ENCODE data around the gene AIP.

The AIP gene

DNA sequence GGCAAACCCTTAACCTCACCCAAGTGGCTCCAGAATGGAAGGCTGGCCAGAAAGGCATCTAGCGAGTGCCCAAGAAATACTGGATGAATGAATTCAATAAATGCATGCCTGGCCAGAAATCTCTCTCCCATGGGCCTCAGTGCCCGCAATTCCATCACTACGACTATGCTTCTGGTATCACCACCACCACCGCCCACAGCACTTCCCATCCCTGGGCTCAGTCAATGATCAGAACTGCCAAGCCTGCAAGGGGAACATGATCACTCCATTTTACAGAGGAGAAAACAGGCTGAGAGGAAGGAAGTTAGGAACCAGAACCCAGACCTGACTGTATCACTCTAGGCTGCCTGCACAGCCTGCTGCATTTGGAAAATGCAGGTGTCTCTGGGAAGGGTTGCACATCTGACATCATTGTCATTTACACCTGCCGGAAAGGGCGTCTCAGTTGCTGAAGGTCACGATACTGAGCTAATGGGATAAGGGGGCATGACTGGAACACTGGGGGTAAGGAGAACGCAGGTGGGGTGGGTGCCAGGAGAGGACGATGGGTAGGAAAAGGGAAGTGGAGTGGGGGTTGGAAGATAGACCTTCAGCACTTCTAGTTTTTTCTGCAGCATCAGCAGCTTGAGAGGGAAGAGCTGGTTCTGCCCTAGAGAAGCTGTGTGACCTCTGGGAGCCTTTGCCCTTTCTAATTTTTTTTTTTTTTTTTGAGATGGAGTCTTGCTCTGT lies 33.5 kb upstream of the AIP start:
- H3K4me3 ChIP-seq (ENCODE audit: low read length), result no peak overlapping the region
- TF ChIP-seq, protein P1, sequence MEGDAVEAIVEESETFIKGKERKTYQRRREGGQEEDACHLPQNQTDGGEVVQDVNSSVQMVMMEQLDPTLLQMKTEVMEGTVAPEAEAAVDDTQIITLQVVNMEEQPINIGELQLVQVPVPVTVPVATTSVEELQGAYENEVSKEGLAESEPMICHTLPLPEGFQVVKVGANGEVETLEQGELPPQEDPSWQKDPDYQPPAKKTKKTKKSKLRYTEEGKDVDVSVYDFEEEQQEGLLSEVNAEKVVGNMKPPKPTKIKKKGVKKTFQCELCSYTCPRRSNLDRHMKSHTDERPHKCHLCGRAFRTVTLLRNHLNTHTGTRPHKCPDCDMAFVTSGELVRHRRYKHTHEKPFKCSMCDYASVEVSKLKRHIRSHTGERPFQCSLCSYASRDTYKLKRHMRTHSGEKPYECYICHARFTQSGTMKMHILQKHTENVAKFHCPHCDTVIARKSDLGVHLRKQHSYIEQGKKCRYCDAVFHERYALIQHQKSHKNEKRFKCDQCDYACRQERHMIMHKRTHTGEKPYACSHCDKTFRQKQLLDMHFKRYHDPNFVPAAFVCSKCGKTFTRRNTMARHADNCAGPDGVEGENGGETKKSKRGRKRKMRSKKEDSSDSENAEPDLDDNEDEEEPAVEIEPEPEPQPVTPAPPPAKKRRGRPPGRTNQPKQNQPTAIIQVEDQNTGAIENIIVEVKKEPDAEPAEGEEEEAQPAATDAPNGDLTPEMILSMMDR (IDR thresholded peaks at IDR 0.05; ENCODE audit: insufficient read depth, low read depth, low read length, missing control alignments), result no peak
- no peak for DNase-seq (ENCODE audit: low read depth)

DNA sequence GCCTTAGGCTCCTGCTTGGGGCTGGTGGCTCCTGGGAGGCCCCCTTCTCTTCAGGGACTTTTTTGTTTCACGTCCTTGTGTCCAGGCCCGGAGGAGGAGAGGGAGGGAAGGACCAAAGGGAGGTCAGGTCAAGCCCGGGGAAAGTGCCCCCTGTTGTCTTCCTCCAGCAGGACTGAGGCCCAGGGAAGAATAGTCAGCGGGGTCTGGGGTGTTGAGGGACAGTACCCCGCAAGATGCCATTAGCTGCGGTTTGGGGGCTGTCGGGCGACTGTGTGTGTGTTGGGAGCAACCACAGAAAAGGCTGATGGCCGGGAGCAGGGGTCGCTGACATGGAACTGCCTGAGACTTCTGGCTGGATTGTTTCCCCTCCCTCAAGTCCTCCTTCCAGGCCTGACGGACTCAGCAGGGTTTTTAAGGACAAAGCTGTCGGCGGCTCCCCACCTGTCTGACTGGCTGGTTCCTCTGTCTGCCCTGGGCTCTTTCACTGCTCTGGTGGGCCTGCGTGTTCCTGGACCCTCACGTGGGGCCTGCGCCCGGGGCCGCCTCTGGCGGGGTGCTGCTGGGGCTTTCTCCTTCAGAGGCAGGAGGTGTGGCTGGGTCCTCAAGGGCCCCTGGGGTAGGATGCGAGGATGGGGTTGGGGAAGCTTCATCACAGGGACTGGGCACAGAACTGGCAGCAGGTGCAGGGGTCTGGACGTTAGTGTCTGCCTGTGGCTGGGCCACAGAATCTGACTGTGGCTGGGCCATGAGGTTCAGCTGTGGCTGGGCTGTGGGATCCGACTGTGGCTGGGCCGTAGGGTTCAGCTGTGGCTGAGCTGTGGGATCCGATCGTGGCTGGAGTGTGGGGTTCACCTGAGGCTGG lies 31.8 kb upstream of the AIP start:
- TF ChIP-seq, protein P1 (IDR thresholded peaks at IDR 0.05; ENCODE audit: insufficient read depth, low read depth, low read length, missing control alignments), result no peak
- H3K4me3 ChIP-seq (ENCODE audit: low read length), result no peak overlapping the region
- no peak for DNase-seq (ENCODE audit: low read depth)

DNA sequence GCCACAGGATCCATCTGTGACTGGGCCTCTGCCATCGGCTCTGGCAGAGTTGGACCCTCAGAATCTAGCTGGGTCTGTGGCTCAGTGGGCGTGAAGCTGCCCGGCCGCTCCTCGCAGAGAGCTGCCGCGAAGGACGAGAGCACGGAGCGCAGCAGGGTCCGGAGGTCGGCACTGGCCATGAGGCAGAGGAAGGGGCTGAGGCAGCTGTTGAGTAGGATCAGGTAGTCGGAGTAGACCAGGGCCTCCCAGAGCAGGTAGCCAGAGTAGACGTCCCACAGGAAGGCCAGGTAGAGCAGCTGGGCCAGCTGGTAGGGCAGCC lies 31.2 kb upstream of the AIP start:
- no peak for DNase-seq (ENCODE audit: low read depth)
- TF ChIP-seq, protein P1 (IDR thresholded peaks at IDR 0.05; ENCODE audit: insufficient read depth, low read depth, low read length, missing control alignments), result no peak

DNA sequence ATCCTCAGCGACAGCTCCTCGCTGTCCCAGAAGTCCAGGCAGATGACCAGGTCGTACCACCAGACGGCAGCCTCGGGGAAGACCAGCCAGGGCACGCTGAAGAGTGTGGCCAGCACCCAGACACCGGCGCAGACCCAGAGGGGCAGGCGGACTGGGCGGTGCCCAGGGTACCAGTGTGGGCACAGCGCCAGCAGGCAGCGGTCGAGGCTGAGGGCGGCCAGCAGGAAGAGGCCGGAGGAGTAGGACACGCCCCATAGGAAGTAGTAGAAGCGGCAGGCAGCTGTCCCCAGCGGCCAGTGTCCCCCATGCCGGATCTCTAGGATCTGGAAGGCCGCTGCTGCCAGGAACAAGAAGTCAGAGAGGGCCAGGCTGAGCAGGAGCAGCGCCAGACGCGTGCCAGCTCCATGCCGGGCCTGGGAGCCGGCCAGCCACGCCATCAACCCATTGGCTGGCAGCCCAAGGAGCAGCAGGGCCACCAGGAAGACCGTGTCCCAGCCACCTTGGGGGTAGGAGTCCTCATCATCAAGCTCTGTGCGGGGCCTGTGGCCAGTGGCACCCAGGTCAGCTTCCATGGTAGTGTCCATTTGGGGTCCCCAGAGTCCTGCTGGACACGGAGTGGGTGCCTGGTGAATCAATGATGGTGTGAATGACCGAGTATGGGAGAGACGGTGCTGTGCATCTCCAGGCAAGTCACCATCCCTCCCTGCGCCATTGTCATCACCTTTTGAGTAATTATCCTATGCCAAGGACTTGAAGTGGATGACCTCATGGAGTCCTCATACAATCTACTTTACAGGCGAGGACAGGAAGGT lies 30.5 kb upstream of the AIP start, which contains the start of gene GPR152:
GPR152 (minus strand) TSS at position 589 of the 812 bp plus-strand sequence; CDS start at position 584, 5 bp downstream.
- TF ChIP-seq, protein P1 (IDR thresholded peaks at IDR 0.05; ENCODE audit: insufficient read depth, low read depth, low read length, missing control alignments), result no peak
- no peak within 1 kb of the TSS for H3K4me3 ChIP-seq (ENCODE audit: low read length)
- no peak for DNase-seq (ENCODE audit: low read depth)

More for the DNA sequence above, 31.2 kb upstream of the AIP start:
- no peak overlapping the region for H3K4me3 ChIP-seq (ENCODE audit: low read length)

DNA sequence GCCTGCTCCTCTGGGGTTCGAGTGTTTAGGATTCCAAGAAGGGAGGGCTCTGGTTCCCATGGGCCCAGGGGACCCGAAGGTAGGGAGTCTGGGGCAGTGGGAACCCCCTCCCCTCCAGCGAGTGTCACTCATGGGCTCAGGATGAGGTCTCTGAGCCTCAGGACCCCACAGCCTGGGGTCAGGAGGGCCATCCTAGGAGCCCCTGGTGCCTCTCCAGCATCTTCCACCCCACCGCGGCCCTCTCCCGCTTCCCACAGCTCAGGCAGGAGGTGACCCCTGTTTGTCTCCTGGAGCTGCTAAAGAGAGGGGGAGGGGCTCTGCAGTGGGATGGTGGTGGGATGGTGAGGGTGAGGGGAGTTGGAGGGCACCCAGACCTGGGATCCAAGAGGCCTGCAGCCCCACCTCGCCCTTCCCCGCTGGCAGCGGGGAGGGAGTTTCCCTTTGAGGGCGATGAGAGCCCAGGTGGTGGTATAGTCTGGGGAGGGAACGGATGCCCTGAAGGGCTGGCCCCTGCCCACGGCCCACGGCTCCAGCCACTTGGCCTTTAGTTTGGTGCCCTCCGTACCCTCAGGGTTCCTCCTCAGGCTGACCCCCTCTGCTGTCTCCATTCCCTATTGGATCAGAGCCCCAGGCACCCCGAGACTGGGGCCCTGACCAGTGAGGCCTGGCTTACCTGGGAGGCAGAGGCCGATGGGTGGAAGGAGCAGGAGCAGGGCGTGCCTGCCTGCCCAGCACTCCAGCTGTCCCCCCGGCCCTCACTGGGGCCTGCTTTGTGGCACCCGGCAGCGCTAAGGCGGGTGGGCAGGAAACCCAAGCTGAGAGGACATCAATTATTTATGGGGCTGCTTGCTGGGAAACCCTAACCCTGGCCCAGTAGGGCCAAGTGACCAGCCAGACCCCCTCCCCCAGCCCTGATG lies 28.8 kb upstream of the AIP start:
- no peak for DNase-seq (ENCODE audit: low read depth)
- H3K4me3 ChIP-seq (ENCODE audit: low read length), result no peak overlapping the region
- TF ChIP-seq, protein P1 (IDR thresholded peaks at IDR 0.05; ENCODE audit: insufficient read depth, low read depth, low read length, missing control alignments), result no peak

DNA sequence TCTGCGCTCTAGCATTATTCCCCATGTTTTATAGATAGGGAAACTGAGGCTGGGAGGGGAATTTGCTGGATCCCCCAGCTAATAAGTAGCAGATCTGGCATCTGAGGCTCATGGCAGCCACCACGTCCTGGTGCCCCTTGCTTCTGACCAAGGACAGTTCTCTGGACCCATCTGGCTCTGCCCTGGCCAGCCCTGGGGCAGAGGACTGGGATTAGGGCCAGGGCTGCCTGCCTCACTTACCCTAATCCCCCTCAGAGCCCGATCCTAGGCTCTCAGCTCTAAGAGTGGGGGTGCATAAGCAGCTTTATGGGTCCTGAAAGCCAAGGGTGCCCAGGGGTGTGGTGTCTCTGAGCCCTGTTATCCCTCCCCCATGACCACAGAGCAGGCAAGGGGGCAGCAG lies 27.8 kb upstream of the AIP start, which contains the start of gene CABP4:
CABP4 (plus strand) TSS at position 301 of the 400 bp plus-strand sequence; CDS start at position 371, 70 bp downstream.
- TF ChIP-seq, protein P1 (IDR thresholded peaks at IDR 0.05; ENCODE audit: insufficient read depth, low read depth, low read length, missing control alignments), result no peak
- H3K4me3 ChIP-seq (ENCODE audit: low read length), result no peak within 1 kb of the TSS

More for the DNA sequence above, 27.8 kb upstream of the AIP start, which contains the start of gene CABP4:
- no peak for DNase-seq (ENCODE audit: low read depth)

Measured in epithelial cell of esophagus (primary cell).